Glutamatergic neuron (in vitro differentiated cells): ENCODE measurements around the gene ERICH4. TPM values are rescaled to one million over a fixed set of nuclear protein-coding genes. Genes with fewer than 3 reads are reported as not detected.
A peak's percentile ranks its signal among the peaks of the same experiment; 100 is the strongest.

Experiments
- DNase-seq: peaks from one replicate; pipeline ENCODE4 v3.0.0; 2022
- H3K27ac Mint-ChIP-seq: one replicate; pipeline ENCODE4 v1.8.0; 2020; ENCODE audit warnings: mild to moderate bottlenecking, mixed read lengths, inconsistent platforms; ENCODE audit not compliant: unreplicated experiment
- H3K27me3 Mint-ChIP-seq: one replicate; pipeline ENCODE4 v1.8.0; 2020; ENCODE audit warnings: mild to moderate bottlenecking, moderate library complexity, mixed read lengths, inconsistent platforms; ENCODE audit not compliant: unreplicated experiment
- H3K36me3 Mint-ChIP-seq: one replicate; pipeline ENCODE4 v1.8.0; 2020; ENCODE audit warnings: mild to moderate bottlenecking, mixed read lengths, inconsistent platforms; ENCODE audit not compliant: unreplicated experiment
- H3K4me1 Mint-ChIP-seq: one replicate; pipeline ENCODE4 v1.8.0; 2020; ENCODE audit warnings: mild to moderate bottlenecking, low read depth, mixed read lengths, inconsistent platforms; ENCODE audit not compliant: unreplicated experiment
- H3K4me3 Mint-ChIP-seq: one replicate; pipeline ENCODE4 v1.8.0; 2020; ENCODE audit warnings: mild to moderate bottlenecking, mixed read lengths, inconsistent platforms; ENCODE audit not compliant: unreplicated experiment
- H3K9me3 Mint-ChIP-seq: one replicate; pipeline ENCODE4 v1.8.0; 2020; ENCODE audit warnings: mild to moderate bottlenecking, moderate library complexity, mixed read lengths, inconsistent platforms; ENCODE audit not compliant: unreplicated experiment
- total RNA-seq: library from RNA; stranded (reverse); fragmentation: NEBNext Ultra II Directional; extraction: Animal tissue kit (Norgen Biotek cat#: 25700); gene quantifications from one replicate; pipeline ENCODE4 v1.2.1, GENCODE V29; 2021; ENCODE audit not compliant: unreplicated experiment
- TF ChIP-seq, protein P1 (sequence below): fragments of 200-600 bp; sonication (generic); IDR thresholded peaks from one replicate; pipeline ENCODE4 v1.5.0; 2021; ENCODE audit not compliant: partially characterized antibody, unreplicated experiment

ERICH4 gene
- total RNA-seq, 1 donor from 2014 or later = not detected

DNA sequence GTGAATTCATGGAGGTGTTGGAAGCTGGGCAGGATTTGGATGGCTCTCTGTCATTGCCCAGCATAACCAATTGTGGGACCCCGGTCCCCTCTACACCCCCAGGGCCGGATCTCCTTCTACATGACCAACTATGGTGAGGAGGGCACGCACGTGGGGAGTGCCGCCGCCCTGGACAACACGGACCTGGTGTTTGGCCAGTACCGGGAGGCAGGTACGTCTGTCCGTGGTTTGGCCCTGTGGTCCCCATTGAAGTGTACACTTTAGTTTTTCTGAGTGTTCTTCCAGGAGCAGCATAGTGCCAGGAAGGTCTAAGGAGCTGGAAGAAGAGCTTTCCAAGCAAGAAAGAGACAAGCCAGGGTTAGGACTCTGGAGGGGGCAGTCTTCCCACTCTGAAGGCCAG lies 29.0 kb upstream of the ERICH4 start:
- Mint-ChIP-seq H3K4me1 (no peaks in the 10 kb centered on the region), H3K4me3 (no peak overlapping the region), H3K27me3 (peaks cover 5% of the 10 kb centered on the region), H3K36me3 (no peaks in the 10 kb centered on the region), H3K27ac (no peak overlapping the region), H3K9me3 (peaks cover 2% of the 10 kb centered on the region)
- TF ChIP-seq, protein P1, sequence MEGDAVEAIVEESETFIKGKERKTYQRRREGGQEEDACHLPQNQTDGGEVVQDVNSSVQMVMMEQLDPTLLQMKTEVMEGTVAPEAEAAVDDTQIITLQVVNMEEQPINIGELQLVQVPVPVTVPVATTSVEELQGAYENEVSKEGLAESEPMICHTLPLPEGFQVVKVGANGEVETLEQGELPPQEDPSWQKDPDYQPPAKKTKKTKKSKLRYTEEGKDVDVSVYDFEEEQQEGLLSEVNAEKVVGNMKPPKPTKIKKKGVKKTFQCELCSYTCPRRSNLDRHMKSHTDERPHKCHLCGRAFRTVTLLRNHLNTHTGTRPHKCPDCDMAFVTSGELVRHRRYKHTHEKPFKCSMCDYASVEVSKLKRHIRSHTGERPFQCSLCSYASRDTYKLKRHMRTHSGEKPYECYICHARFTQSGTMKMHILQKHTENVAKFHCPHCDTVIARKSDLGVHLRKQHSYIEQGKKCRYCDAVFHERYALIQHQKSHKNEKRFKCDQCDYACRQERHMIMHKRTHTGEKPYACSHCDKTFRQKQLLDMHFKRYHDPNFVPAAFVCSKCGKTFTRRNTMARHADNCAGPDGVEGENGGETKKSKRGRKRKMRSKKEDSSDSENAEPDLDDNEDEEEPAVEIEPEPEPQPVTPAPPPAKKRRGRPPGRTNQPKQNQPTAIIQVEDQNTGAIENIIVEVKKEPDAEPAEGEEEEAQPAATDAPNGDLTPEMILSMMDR = no peak
- no peak for DNase-seq

DNA sequence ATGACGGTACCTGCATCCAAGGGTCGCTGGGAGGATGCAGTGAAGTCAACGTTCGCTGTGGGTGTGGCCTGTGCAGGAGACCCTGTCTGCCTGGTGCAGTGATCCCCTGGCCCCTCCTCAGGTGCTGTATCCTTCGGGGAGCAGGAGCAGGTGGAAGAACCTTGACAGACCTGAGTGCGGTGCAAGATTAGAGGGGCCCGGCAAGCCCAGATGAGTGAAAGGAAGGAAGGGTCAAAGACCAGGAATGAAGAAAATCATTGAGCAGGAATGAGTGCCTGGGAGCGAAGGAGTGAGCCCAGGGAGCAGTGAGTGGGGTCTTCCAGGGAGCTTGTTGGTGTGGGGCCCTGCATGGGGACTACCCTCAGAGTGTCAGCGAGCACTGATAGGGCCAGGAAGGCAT lies 28.5 kb upstream of the ERICH4 start:
- DNase-seq = no peak
- no peaks in the 10 kb centered on the region for H3K36me3 Mint-ChIP-seq
- TF ChIP-seq, protein P1 = no peak
- peaks cover 5% of the 10 kb centered on the region for H3K27me3 Mint-ChIP-seq
- H3K9me3 Mint-ChIP-seq = peaks cover 2% of the 10 kb centered on the region
- H3K27ac Mint-ChIP-seq = no peak overlapping the region
- no peaks in the 10 kb centered on the region for H3K4me1 Mint-ChIP-seq
- peak overlapping the region; percentile 34 for H3K4me3 Mint-ChIP-seq

DNA sequence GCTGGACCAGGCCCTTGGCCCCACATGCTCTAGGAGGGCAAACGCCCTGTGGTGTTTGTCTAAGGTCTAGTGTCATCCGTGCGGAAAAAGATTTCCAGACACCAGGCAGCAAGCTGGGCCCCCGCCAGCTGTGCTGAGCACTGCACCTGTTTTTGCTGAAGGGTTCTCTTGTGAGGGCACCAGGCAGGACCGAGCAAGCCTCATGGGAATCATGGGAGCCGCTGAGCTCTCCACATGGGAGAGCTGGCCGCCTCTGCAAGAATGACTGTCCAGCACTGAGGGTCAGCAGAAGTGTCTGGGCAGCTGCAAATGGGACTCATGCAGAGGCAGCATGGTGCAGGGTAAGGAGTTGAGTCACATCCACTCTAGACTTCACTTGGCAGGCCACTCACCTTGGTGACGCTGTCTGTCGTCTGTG lies 27.8 kb upstream of the ERICH4 start:
- peaks cover 7% of the 10 kb centered on the region for H3K27me3 Mint-ChIP-seq
- no peak for DNase-seq
- H3K9me3 Mint-ChIP-seq = peaks cover 2% of the 10 kb centered on the region
- H3K4me3 Mint-ChIP-seq = no peak overlapping the region
- TF ChIP-seq, protein P1 = no peak
- H3K27ac Mint-ChIP-seq = no peak overlapping the region
- H3K4me1 Mint-ChIP-seq = no peaks in the 10 kb centered on the region
- no peaks in the 10 kb centered on the region for H3K36me3 Mint-ChIP-seq

DNA sequence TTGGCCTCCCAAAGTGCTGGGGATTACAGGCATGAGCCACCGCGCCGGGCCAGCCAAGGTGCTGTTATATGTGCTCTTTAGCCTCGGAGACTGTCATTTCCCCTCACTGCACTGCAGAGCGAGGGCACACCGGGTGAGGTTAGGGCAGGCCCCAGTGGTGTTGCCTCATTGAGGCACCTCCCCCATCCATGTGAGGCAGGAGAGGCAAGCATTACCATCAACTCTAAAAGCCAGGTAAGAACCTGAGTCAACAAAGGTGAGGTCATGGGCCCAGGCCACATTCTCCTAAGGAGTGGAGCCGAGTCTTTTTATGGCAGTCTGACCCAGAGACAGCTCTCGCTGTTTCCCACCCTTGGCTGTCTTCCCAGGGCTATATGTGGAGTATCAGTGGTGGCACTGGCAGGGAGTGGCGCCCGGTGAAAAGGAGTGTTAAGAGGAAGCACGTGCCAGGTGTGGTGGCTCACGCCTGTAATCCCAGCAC lies 26.7 kb upstream of the ERICH4 start:
- H3K27ac Mint-ChIP-seq = no peak overlapping the region
- H3K27me3 Mint-ChIP-seq = peaks cover 11% of the 10 kb centered on the region
- TF ChIP-seq, protein P1 = no peak
- no peaks in the 10 kb centered on the region for H3K4me1 Mint-ChIP-seq
- H3K9me3 Mint-ChIP-seq = peaks cover 2% of the 10 kb centered on the region
- no peak overlapping the region for H3K4me3 Mint-ChIP-seq
- DNase-seq = no peak
- no peaks in the 10 kb centered on the region for H3K36me3 Mint-ChIP-seq

DNA sequence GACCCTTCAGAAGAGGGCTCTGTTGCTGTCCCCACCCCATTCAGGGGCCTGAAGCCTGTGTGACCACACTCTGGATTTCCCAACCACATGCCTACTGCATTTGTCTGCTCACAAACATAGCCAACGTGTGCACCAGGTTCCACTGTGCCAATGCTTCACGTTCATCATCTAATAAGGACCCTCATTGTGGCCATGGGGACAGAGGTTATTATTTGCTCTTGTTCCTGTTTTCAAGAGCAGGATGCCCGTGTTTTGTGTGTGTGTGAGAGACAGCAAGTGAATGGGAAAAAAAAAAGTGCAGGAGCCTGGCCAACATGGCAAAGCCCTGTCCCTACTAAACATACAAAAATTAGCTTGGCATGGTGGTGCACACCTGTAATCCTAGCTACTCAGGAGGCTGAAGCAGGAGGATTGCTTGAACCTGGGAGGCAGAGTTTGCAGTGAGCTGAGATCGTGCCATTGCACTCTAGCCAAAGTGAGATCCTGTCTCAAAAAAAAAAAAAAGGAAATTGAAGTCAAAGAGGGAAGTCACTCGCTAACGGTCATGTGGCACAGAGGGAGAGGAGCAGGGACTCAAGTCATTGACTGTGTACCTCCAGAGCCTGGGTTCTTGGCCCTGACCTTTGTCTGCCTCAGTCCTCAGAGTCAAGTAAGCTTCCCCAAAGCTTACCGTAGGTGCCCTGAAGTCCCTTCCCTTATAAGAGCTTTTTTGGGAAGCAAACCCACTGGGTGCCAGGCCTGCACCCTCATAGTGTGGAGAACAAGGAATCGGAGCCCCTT lies 22.7 kb upstream of the ERICH4 start:
- TF ChIP-seq, protein P1 = no peak
- Mint-ChIP-seq H3K9me3 (peaks cover 2% of the 10 kb centered on the region), H3K36me3 (no peaks in the 10 kb centered on the region), H3K4me3 (no peak overlapping the region), H3K27ac (no peak overlapping the region), H3K4me1 (no peaks in the 10 kb centered on the region), H3K27me3 (peaks cover 17% of the 10 kb centered on the region)
- no peak for DNase-seq
